ENCODE data around the gene KCNMA1.

KCNMA1 gene

GRCh38 chr10:77036276-77036675 is 601.3 kb downstream of the KCNMA1 start:
- Histone ChIP-seq H2BK12ac (ENCODE audit: low read length in 2 of 2) (no peak overlapping the region), H3K4ac (ENCODE audit: low read depth in 1 of 2, low read length in 2 of 2) (no peak overlapping the region), H3K4me3 (ENCODE audit: insufficient read depth in 1 of 2, low read depth in 1 of 2, low read length in 2 of 2) (no peak overlapping the region), H3K27ac (ENCODE audit: low read length, poor library complexity, severe bottlenecking) (no peak overlapping the region), H3K4me2 (ENCODE audit: low read length, poor library complexity, severe bottlenecking) (no peak overlapping the region), H2AFZ (ENCODE audit: low read depth, low read length) (no peak overlapping the region), H2BK120ac (ENCODE audit: low read depth, low read length) (no peak overlapping the region), H3K23ac (ENCODE audit: low read length in 2 of 2) (no peak overlapping the region), H2AK5ac (ENCODE audit: low read length, severe bottlenecking) (no peak overlapping the region), H3K9me3 (ENCODE audit: control insufficient read depth, low read length) (no peaks in the 10 kb centered on the region), H2BK15ac (ENCODE audit: low read depth, poor library complexity, severe bottlenecking) (no peak overlapping the region), H3K18ac (ENCODE audit: low read depth in 1 of 2, low read length in 2 of 2) (no peak overlapping the region), H3K9ac (ENCODE audit: low read length) (no peak overlapping the region), H3K4me1 (ENCODE audit: control insufficient read depth, insufficient read depth, low read depth, low read length) (peaks cover 2% of the 10 kb centered on the region), H3K14ac (ENCODE audit: low read length in 2 of 2) (no peak overlapping the region), H3K36me3 (ENCODE audit: control insufficient read depth in 1 of 2, insufficient read depth in 2 of 2, low read depth in 1 of 2, low read length in 2 of 2) (peaks cover 0 to 3% of the 10 kb centered on the region in 2 experiments), H3K27me3 (ENCODE audit: control insufficient read depth in 1 of 2, insufficient read depth in 1 of 2, low read length in 2 of 2) (no peaks in the 10 kb centered on the region), H4K8ac (ENCODE audit: low read length) (no peak overlapping the region), H4K91ac (ENCODE audit: low read length) (no peak overlapping the region), H3K79me1 (replicated peaks; ENCODE audit: low read length, poor library complexity, severe bottlenecking) (no peaks in the 10 kb centered on the region), H2BK5ac (ENCODE audit: low read depth, low read length, poor library complexity, severe bottlenecking) (no peak overlapping the region)
- 100% methylated on average over 1 of the region's 4 CpGs for WGBS
- no peak for DNase-seq

GRCh38 chr10:77034795-77035194 is 602.8 kb downstream of the KCNMA1 start:
- H3K14ac ChIP-seq (ENCODE audit: low read length in 2 of 2) = no peak overlapping the region
- H3K4me2 ChIP-seq (ENCODE audit: low read length, poor library complexity, severe bottlenecking) = no peak overlapping the region
- no peak overlapping the region for H3K27ac ChIP-seq (ENCODE audit: low read length, poor library complexity, severe bottlenecking)
- H2AK5ac ChIP-seq (ENCODE audit: low read length, severe bottlenecking) = no peak overlapping the region
- no peak overlapping the region for H2BK120ac ChIP-seq (ENCODE audit: low read depth, low read length)
- H2BK5ac ChIP-seq (ENCODE audit: low read depth, low read length, poor library complexity, severe bottlenecking) = no peak overlapping the region
- peaks cover 2% of the 10 kb centered on the region for H3K4me1 ChIP-seq (ENCODE audit: control insufficient read depth, insufficient read depth, low read depth, low read length)
- no peak for DNase-seq
- H3K4me3 ChIP-seq (ENCODE audit: insufficient read depth in 1 of 2, low read depth in 1 of 2, low read length in 2 of 2) = no peak overlapping the region
- H3K9ac ChIP-seq (ENCODE audit: low read length) = peak overlapping the region; percentile 5
- WGBS = 95% methylated on average over 4 of the region's 4 CpGs
- H3K23ac ChIP-seq (ENCODE audit: low read length in 2 of 2) = no peak overlapping the region
- H3K9me3 ChIP-seq (ENCODE audit: control insufficient read depth, low read length) = no peaks in the 10 kb centered on the region
- no peak overlapping the region for H4K91ac ChIP-seq (ENCODE audit: low read length)
- H4K8ac ChIP-seq (ENCODE audit: low read length) = no peak overlapping the region
- no peak overlapping the region for H2BK12ac ChIP-seq (ENCODE audit: low read length in 2 of 2)
- no peak overlapping the region for H2BK15ac ChIP-seq (ENCODE audit: low read depth, poor library complexity, severe bottlenecking)
- peaks cover 0 to 3% of the 10 kb centered on the region in 2 experiments for H3K36me3 ChIP-seq (ENCODE audit: control insufficient read depth in 1 of 2, insufficient read depth in 2 of 2, low read depth in 1 of 2, low read length in 2 of 2)
- H3K79me1 ChIP-seq (replicated peaks; ENCODE audit: low read length, poor library complexity, severe bottlenecking) = no peaks in the 10 kb centered on the region
- H3K4ac ChIP-seq (ENCODE audit: low read depth in 1 of 2, low read length in 2 of 2) = no peak overlapping the region
- H3K27me3 ChIP-seq (ENCODE audit: control insufficient read depth in 1 of 2, insufficient read depth in 1 of 2, low read length in 2 of 2) = no peaks in the 10 kb centered on the region
- no peak overlapping the region for H3K18ac ChIP-seq (ENCODE audit: low read depth in 1 of 2, low read length in 2 of 2)
- no peak overlapping the region for H2AFZ ChIP-seq (ENCODE audit: low read depth, low read length)

GRCh38 chr10:77034240-77034639 is 603.4 kb downstream of the KCNMA1 start:
- Histone ChIP-seq H3K4me2 (ENCODE audit: low read length, poor library complexity, severe bottlenecking) (no peak overlapping the region), H2AFZ (ENCODE audit: low read depth, low read length) (no peak overlapping the region), H2BK15ac (ENCODE audit: low read depth, poor library complexity, severe bottlenecking) (no peak overlapping the region), H3K79me1 (replicated peaks; ENCODE audit: low read length, poor library complexity, severe bottlenecking) (no peaks in the 10 kb centered on the region), H3K14ac (ENCODE audit: low read length in 2 of 2) (no peak overlapping the region), H2AK5ac (ENCODE audit: low read length, severe bottlenecking) (no peak overlapping the region), H4K8ac (ENCODE audit: low read length) (no peak overlapping the region), H3K9ac (ENCODE audit: low read length) (peak overlapping the region; percentile 5), H3K18ac (ENCODE audit: low read depth in 1 of 2, low read length in 2 of 2) (no peak overlapping the region), H3K36me3 (ENCODE audit: control insufficient read depth in 1 of 2, insufficient read depth in 2 of 2, low read depth in 1 of 2, low read length in 2 of 2) (peaks cover 0 to 3% of the 10 kb centered on the region in 2 experiments), H3K4me3 (ENCODE audit: insufficient read depth in 1 of 2, low read depth in 1 of 2, low read length in 2 of 2) (no peak overlapping the region), H3K4me1 (ENCODE audit: control insufficient read depth, insufficient read depth, low read depth, low read length) (peaks cover 2% of the 10 kb centered on the region), H2BK120ac (ENCODE audit: low read depth, low read length) (no peak overlapping the region), H3K23ac (ENCODE audit: low read length in 2 of 2) (no peak overlapping the region), H3K9me3 (ENCODE audit: control insufficient read depth, low read length) (no peaks in the 10 kb centered on the region), H3K27me3 (ENCODE audit: control insufficient read depth in 1 of 2, insufficient read depth in 1 of 2, low read length in 2 of 2) (no peaks in the 10 kb centered on the region), H3K4ac (ENCODE audit: low read depth in 1 of 2, low read length in 2 of 2) (no peak overlapping the region), H3K27ac (ENCODE audit: low read length, poor library complexity, severe bottlenecking) (no peak overlapping the region), H2BK5ac (ENCODE audit: low read depth, low read length, poor library complexity, severe bottlenecking) (no peak overlapping the region), H2BK12ac (ENCODE audit: low read length in 2 of 2) (no peak overlapping the region), H4K91ac (ENCODE audit: low read length) (no peak overlapping the region)
- WGBS = 96% methylated on average over 4 of the region's 4 CpGs
- DNase-seq = no peak

GRCh38 chr10:77032188-77032570 is 605.4 kb downstream of the KCNMA1 start:
- Histone ChIP-seq H3K4me1 (ENCODE audit: control insufficient read depth, insufficient read depth, low read depth, low read length) (no peaks in the 10 kb centered on the region), H4K8ac (ENCODE audit: low read length) (no peak overlapping the region), H3K36me3 (ENCODE audit: control insufficient read depth in 1 of 2, insufficient read depth in 2 of 2, low read depth in 1 of 2, low read length in 2 of 2) (no peaks in the 10 kb centered on the region), H3K9ac (ENCODE audit: low read length) (no peak overlapping the region), H3K4me3 (ENCODE audit: insufficient read depth in 1 of 2, low read depth in 1 of 2, low read length in 2 of 2) (no peak overlapping the region), H2AFZ (ENCODE audit: low read depth, low read length) (no peak overlapping the region), H3K27me3 (ENCODE audit: control insufficient read depth in 1 of 2, insufficient read depth in 1 of 2, low read length in 2 of 2) (no peaks in the 10 kb centered on the region), H3K27ac (ENCODE audit: low read length, poor library complexity, severe bottlenecking) (no peak overlapping the region), H3K14ac (ENCODE audit: low read length in 2 of 2) (no peak overlapping the region), H3K79me1 (replicated peaks; ENCODE audit: low read length, poor library complexity, severe bottlenecking) (no peaks in the 10 kb centered on the region), H3K4me2 (ENCODE audit: low read length, poor library complexity, severe bottlenecking) (no peak overlapping the region), H2AK5ac (ENCODE audit: low read length, severe bottlenecking) (no peak overlapping the region), H3K9me3 (ENCODE audit: control insufficient read depth, low read length) (no peaks in the 10 kb centered on the region), H2BK120ac (ENCODE audit: low read depth, low read length) (no peak overlapping the region), H4K91ac (ENCODE audit: low read length) (no peak overlapping the region), H2BK5ac (ENCODE audit: low read depth, low read length, poor library complexity, severe bottlenecking) (no peak overlapping the region), H3K23ac (ENCODE audit: low read length in 2 of 2) (no peak overlapping the region), H3K18ac (ENCODE audit: low read depth in 1 of 2, low read length in 2 of 2) (no peak overlapping the region), H2BK15ac (ENCODE audit: low read depth, poor library complexity, severe bottlenecking) (no peak overlapping the region), H2BK12ac (ENCODE audit: low read length in 2 of 2) (no peak overlapping the region), H3K4ac (ENCODE audit: low read depth in 1 of 2, low read length in 2 of 2) (no peak overlapping the region)
- DNase-seq = no peak
- no CpG with 5 or more reads among the region's 1 CpG for WGBS

Data from mesenchymal stem cell (in vitro differentiated cells and primary cell).